Upper lobe of left lung (tissue), 4 donors: ENCODE measurements around the gene ACAA1.

ENCODE experiments used
- CTCF ChIP-seq, 6 experiments: fragments of 450-650 bp in 4 of 6; fragments of 200-600 bp in 2 of 6; sonication (generic) in 2 of 6; IDR thresholded peaks; one replicate each; pipeline ENCODE4 v1.5.1; 2016 to 2019; ENCODE audit warnings: antibody characterized with exemption in 6 of 6
- POLR2A ChIP-seq, 4 donors: fragments of 450-650 bp; IDR thresholded peaks; one replicate each; pipeline ENCODE4 v1.5.1; 2016 to 2017; ENCODE audit warnings: antibody characterized with exemption in 4 of 4, mild to moderate bottlenecking in 2 of 4

- TF ChIP-seq CTCF (IDR thresholded peaks at IDR 0.05), result no peak
- TF ChIP-seq POLR2A (IDR thresholded peaks at IDR 0.05), result no peak
Observed at GRCh38 chr3:38121451-38121831, 15.5 kb downstream of the ACAA1 start.
